ENCODE measurements around the gene FGF23.

FGF23 gene

GRCh38 chr12:4355156-4356040 lies 24.1 kb downstream of the FGF23 start:
- Histone ChIP-seq H3K4me3 (ENCODE audit: low read depth in 1 of 2, low read length in 2 of 2) (no peak overlapping the region), H3K79me2 (ENCODE audit: insufficient read depth, low read length) (no peaks in the 10 kb centered on the region), H3K27ac (ENCODE audit: low read length) (no peak overlapping the region), H3K36me3 (ENCODE audit: insufficient read depth, low read length) (peaks cover 25% of the 10 kb centered on the region; the same call in 1 of the 2 replicates), H3K9me3 (ENCODE audit: insufficient read depth, low read length, severe bottlenecking) (no peaks in the 10 kb centered on the region), H2AFZ (ENCODE audit: low read depth, low read length) (no peak overlapping the region), H3K27me3 (ENCODE audit: insufficient read depth, low read length, poor library complexity) (no peaks in the 10 kb centered on the region), H3K9ac (ENCODE audit: low read depth, low read length) (no peak overlapping the region), H4K20me1 (ENCODE audit: insufficient read depth, low read length) (no peaks in the 10 kb centered on the region), H3K4me2 (ENCODE audit: insufficient read depth, low read length) (no peak overlapping the region), H3K4me1 (ENCODE audit: insufficient read depth, low read length) (no peaks in the 10 kb centered on the region)
- TF ChIP-seq CTCF (IDR thresholded peaks at IDR 0.05; ENCODE audit: borderline replicate concordance, extremely low read depth, low read length, poor library complexity, severe bottlenecking), result no peak
- TF ChIP-seq EZH2 (IDR thresholded peaks at IDR 0.05; ENCODE audit: borderline replicate concordance, low read depth, low read length, severe bottlenecking), result no peak
- ATAC-seq (ENCODE audit: insufficient read depth, low read depth) (no peak), DNase-seq (no peak)

GRCh38 chr12:4353785-4354208 lies 25.7 kb downstream of the FGF23 start:
- Histone ChIP-seq H3K4me2 (ENCODE audit: insufficient read depth, low read length) (no peak overlapping the region), H3K9ac (ENCODE audit: low read depth, low read length) (no peak overlapping the region), H3K36me3 (ENCODE audit: insufficient read depth, low read length) (peaks cover 30% of the 10 kb centered on the region; the same call in 1 of the 2 replicates), H3K4me3 (ENCODE audit: low read depth in 1 of 2, low read length in 2 of 2) (no peak overlapping the region), H3K79me2 (ENCODE audit: insufficient read depth, low read length) (no peaks in the 10 kb centered on the region), H3K27ac (ENCODE audit: low read length) (no peak overlapping the region), H4K20me1 (ENCODE audit: insufficient read depth, low read length) (no peaks in the 10 kb centered on the region), H3K4me1 (ENCODE audit: insufficient read depth, low read length) (no peaks in the 10 kb centered on the region), H3K27me3 (ENCODE audit: insufficient read depth, low read length, poor library complexity) (no peaks in the 10 kb centered on the region), H3K9me3 (ENCODE audit: insufficient read depth, low read length, severe bottlenecking) (no peaks in the 10 kb centered on the region), H2AFZ (ENCODE audit: low read depth, low read length) (no peak overlapping the region)
- ATAC-seq (ENCODE audit: insufficient read depth, low read depth) (peak; percentile 87), DNase-seq (peak; percentile 39)
- peak; percentile 65 for TF ChIP-seq CTCF (IDR thresholded peaks at IDR 0.05; ENCODE audit: borderline replicate concordance, extremely low read depth, low read length, poor library complexity, severe bottlenecking)
- TF ChIP-seq EZH2 (IDR thresholded peaks at IDR 0.05; ENCODE audit: borderline replicate concordance, low read depth, low read length, severe bottlenecking), result no peak

GRCh38 chr12:4346931-4347330 lies 32.6 kb downstream of the FGF23 start:
- Histone ChIP-seq H3K9ac (ENCODE audit: low read depth, low read length) (no peak overlapping the region), H3K79me2 (ENCODE audit: insufficient read depth, low read length) (no peaks in the 10 kb centered on the region), H4K20me1 (ENCODE audit: insufficient read depth, low read length) (no peaks in the 10 kb centered on the region), H3K4me2 (ENCODE audit: insufficient read depth, low read length) (no peak overlapping the region), H3K9me3 (ENCODE audit: insufficient read depth, low read length, severe bottlenecking) (no peaks in the 10 kb centered on the region), H3K36me3 (ENCODE audit: insufficient read depth, low read length) (peaks cover 17% of the 10 kb centered on the region; the same call in 1 of the 2 replicates), H2AFZ (ENCODE audit: low read depth, low read length) (no peak overlapping the region), H3K27ac (ENCODE audit: low read length) (no peak overlapping the region), H3K4me1 (ENCODE audit: insufficient read depth, low read length) (no peaks in the 10 kb centered on the region), H3K4me3 (ENCODE audit: low read depth in 1 of 2, low read length in 2 of 2) (no peak overlapping the region), H3K27me3 (ENCODE audit: insufficient read depth, low read length, poor library complexity) (no peaks in the 10 kb centered on the region)
- no peak for DNase-seq
- TF ChIP-seq EZH2 (IDR thresholded peaks at IDR 0.05; ENCODE audit: borderline replicate concordance, low read depth, low read length, severe bottlenecking) (no peak), CTCF (IDR thresholded peaks at IDR 0.05; ENCODE audit: borderline replicate concordance, extremely low read depth, low read length, poor library complexity, severe bottlenecking) (no peak)
- ATAC-seq (ENCODE audit: insufficient read depth, low read depth), result no peak
